Measurements from ENCODE around the gene TBCD.

GRCh38 chr17:82767041-82767754, 15.3 kb downstream of the TBCD start:
- TF ChIP-seq EZH2 (IDR thresholded peaks at IDR 0.05; ENCODE audit: low read length, unreplicated experiment): no peak
- TF ChIP-seq, protein P1, sequence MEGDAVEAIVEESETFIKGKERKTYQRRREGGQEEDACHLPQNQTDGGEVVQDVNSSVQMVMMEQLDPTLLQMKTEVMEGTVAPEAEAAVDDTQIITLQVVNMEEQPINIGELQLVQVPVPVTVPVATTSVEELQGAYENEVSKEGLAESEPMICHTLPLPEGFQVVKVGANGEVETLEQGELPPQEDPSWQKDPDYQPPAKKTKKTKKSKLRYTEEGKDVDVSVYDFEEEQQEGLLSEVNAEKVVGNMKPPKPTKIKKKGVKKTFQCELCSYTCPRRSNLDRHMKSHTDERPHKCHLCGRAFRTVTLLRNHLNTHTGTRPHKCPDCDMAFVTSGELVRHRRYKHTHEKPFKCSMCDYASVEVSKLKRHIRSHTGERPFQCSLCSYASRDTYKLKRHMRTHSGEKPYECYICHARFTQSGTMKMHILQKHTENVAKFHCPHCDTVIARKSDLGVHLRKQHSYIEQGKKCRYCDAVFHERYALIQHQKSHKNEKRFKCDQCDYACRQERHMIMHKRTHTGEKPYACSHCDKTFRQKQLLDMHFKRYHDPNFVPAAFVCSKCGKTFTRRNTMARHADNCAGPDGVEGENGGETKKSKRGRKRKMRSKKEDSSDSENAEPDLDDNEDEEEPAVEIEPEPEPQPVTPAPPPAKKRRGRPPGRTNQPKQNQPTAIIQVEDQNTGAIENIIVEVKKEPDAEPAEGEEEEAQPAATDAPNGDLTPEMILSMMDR (conservative IDR thresholded peaks at IDR 0.05; ENCODE audit: low read depth, low read length): peak; percentile 80
